Heart right ventricle (tissue), 16 donors: Measurements from ENCODE around the gene LTO1. TPM values are rescaled to one million over a fixed set of nuclear protein-coding genes. Genes with fewer than 3 reads are reported as not detected.

ENCODE experiments used
- ATAC-seq, 8 donors: fragments of 200-7000 bp; cut with Tn5 transposase; one replicate each; pipeline ENCODE4 v1.9.1; 2020; ENCODE audit warnings: mild to moderate bottlenecking in 8 of 8, moderate library complexity in 8 of 8, moderate number of reproducible peaks in 1 of 8
- DNase-seq, 2 donors: peaks; one replicate each; pipeline ENCODE4 v3.0.0-alpha.2; 2020
- H3K27ac ChIP-seq, 10 donors: fragments of 200-600 bp; sonication (generic) in 2 of 10; one replicate each; pipeline versions ENCODE4 v1.5.0 to v1.8.0; 2020 to 2022; ENCODE audit warnings: mild to moderate bottlenecking in 3 of 10
- H3K27me3 ChIP-seq, 7 donors: fragments of 200-600 bp; one replicate each; pipeline ENCODE4 v1.8.0; 2021 to 2022; ENCODE audit warnings: mild to moderate bottlenecking in 2 of 7
- H3K36me3 ChIP-seq, 9 donors: fragments of 200-600 bp; sonication (generic) in 1 of 9; one replicate each; pipeline versions ENCODE4 v1.5.0 to v1.8.0; 2020 to 2022; ENCODE audit warnings: mild to moderate bottlenecking in 2 of 9
- H3K4me1 ChIP-seq, 9 donors: fragments of 200-600 bp; sonication (generic) in 1 of 9; one replicate each; pipeline versions ENCODE4 v1.5.0 to v1.8.0; 2020 to 2022; ENCODE audit warnings: mild to moderate bottlenecking in 4 of 9
- H3K4me3 ChIP-seq, 10 donors: fragments of 200-600 bp; sonication (generic) in 2 of 10; one replicate each; pipeline versions ENCODE4 v1.5.0 to v1.8.0; 2020 to 2022; ENCODE audit warnings: mild to moderate bottlenecking in 7 of 10, moderate library complexity in 2 of 10
- H3K9me3 ChIP-seq, 11 donors: fragments of 200-600 bp in 10 of 11; sonication (generic) in 2 of 11; one replicate each; pipeline versions ENCODE4 v1.5.0 to v1.8.0; 2013 to 2022; ENCODE audit warnings: mild to moderate bottlenecking in 2 of 11, control low read depth in 1 of 11, moderate library complexity in 1 of 11
- CTCF ChIP-seq, 9 donors: fragments of 200-600 bp; sonication (generic) in 2 of 9; IDR thresholded peaks; one replicate each; pipeline versions ENCODE4 v1.5.0 to v1.8.0; 2021 to 2022; ENCODE audit warnings: antibody characterized with exemption in 9 of 9, mild to moderate bottlenecking in 5 of 9, moderate library complexity in 1 of 9
- WGBS, 2 donors: extraction: QIAGEN DNeasy Blood & Tissue Kit; methylation state at CpG; one replicate each; pipeline ENCODE4 v1.1.7; 2013; ENCODE audit warnings: inconsistent platforms in 1 of 2; 5-methylcytosine and 5-hydroxymethylcytosine counted together
- intact Hi-C, 10 donors: fragments of 100-400 bp; cut with DNase I; formaldehyde crosslinking; loops; one replicate each; pipeline versions ENCODE4 v1.11.1 to v1.14.2; 2022
- polyA plus RNA-seq, 2 donors: library from polyadenylated mRNA; stranded (reverse); fragments of 200-250 nt; gene quantifications; one replicate each; pipeline ENCODE4 v1.2.3, GENCODE V29; 2013
- total RNA-seq, 10 donors: library from RNA; stranded (reverse); fragmentation: NEBNext Ultra II Directional in 3 of 10; extraction: Animal tissue kit (Norgen Biotek cat#: 25700) in 3 of 10; gene quantifications; one replicate each; pipeline versions ENCODE4 v1.2.1 to v1.2.4, GENCODE V29; 2021 to 2023
- donor health status: Arrhythmogenic right ventricular cardiomyopathy.
- donor health status: ischemic (EF 13 %, LVEDD 7.1; RV severe dilation, severe dysfunction).
- donor health status: healthy with polysubstance abuse.
- donor health status: DM: no; HTN: yes; CAD: no.
- donor health status: DM: no; HTN: no; CAD: no.
- donor health status: ischemic (EF 25% LVEDD 6.9; RV normal size, moderate dysfunction).
- donor health status: ischemic (EF 25% LVEDD 5.7; RV mildly dilated, moderate dysfunction).
- donor health status: healthy.
- donor health status: DM: yes; HTN: yes; CAD: no.
- donor health status: Ischemic cardiomyopathy.
- donor health status: ischemic (EF 35%, LVEDD 5.7; RV mildly dilated, moderate dysfunction).
- donor health status: nonischemic (EF 11% LVEDD 7.7; RV severe dilation, severe dysfunction).
- donor health status: DM: yes; HTN: yes; CAD: no.
- donor health status: PGD.
- donor health status: ischemic (EF 29% LVEDD 5.4; RV normal size, mild dysfunction).
- donor health status: nonischemic (EF 23%, LVEDD 6.1; RV moderate dilation, normal function).

The LTO1 gene
- total and polyA plus RNA-seq, 12 donors = 7.0 to 22.6 (median 8.2) TPM

GRCh38 chr11:69711822-69712801, 37.0 kb upstream of the LTO1 start:
- WGBS, 2 donors = 62 to 70% methylated on average over 28 of the region's 28 CpGs
- Histone ChIP-seq H3K36me3 (no peaks in the 10 kb centered on the region), H3K4me3 (no peak overlapping the region), H3K9me3 (no peaks in the 10 kb centered on the region), H3K4me1 (peaks cover 0 to 3% (median 0%) of the 10 kb centered on the region in 9 donors), H3K27me3 (peaks cover 0 to 73% (median 48%) of the 10 kb centered on the region in 7 donors), H3K27ac (no peak overlapping the region)
- DNase-seq (no peak), ATAC-seq (no peak)
- intact Hi-C loops = loop anchor here in 2 of 10 donors (10.0 kb wide), 1 partner anchor 93 kb away; no protein-coding TSS in a partner anchor
- TF ChIP-seq CTCF (IDR thresholded peaks at IDR 0.05) = no peak

GRCh38 chr11:69708736-69709401, 33.7 kb upstream of the LTO1 start:
- intact Hi-C loops = loop anchor here in 1 of 10 donors (5.0 kb wide), 1 partner anchor 173 kb away; no protein-coding TSS in a partner anchor
- H3K27me3 ChIP-seq = peaks cover 12 to 85% (median 70%) of the 10 kb centered on the region in 7 donors
- 60 to 64% methylated on average over 15 of the region's 15 CpGs for WGBS, 2 donors

GRCh38 chr11:69707176-69707575, 32.0 kb upstream of the LTO1 start:
- intact Hi-C loops = loop anchor here in 1 of 10 donors (5.0 kb wide), 1 partner anchor 175 kb away; no protein-coding TSS in a partner anchor
- no peak for TF ChIP-seq CTCF (IDR thresholded peaks at IDR 0.05)
- Histone ChIP-seq H3K4me1 (peaks cover 0 to 26% (median 15%) of the 10 kb centered on the region in 9 donors), H3K9me3 (no peaks in the 10 kb centered on the region), H3K36me3 (no peaks in the 10 kb centered on the region), H3K27ac (no peak overlapping the region), H3K27me3 (peaks cover 24 to 87% (median 81%) of the 10 kb centered on the region in 7 donors), H3K4me3 (no peak overlapping the region)
- DNase-seq (no peak), ATAC-seq (no peak)
- WGBS, 2 donors = 51 to 54% methylated on average over 7 of the region's 7 CpGs

More at GRCh38 chr11:69708736-69709401, 33.7 kb upstream of the LTO1 start:
- Histone ChIP-seq H3K4me3 (no peak overlapping the region), H3K27ac (no peak overlapping the region), H3K9me3 (no peaks in the 10 kb centered on the region), H3K36me3 (no peaks in the 10 kb centered on the region), H3K4me1 (peaks cover 0 to 12% (median 9%) of the 10 kb centered on the region in 9 donors)
- no peak for TF ChIP-seq CTCF (IDR thresholded peaks at IDR 0.05)
- no peak for ATAC-seq
- DNase-seq = no peak
